ENCODE results near the gene PGAM2. TPM values are rescaled to one million over a fixed set of nuclear protein-coding genes. Genes with fewer than 3 reads are reported as not detected.
A peak's percentile ranks its signal among the peaks of the same experiment; 100 is the strongest.

Gene PGAM2
- total RNA-seq, 1 experiment from 2014 or later = 9.7 TPM

DNA sequence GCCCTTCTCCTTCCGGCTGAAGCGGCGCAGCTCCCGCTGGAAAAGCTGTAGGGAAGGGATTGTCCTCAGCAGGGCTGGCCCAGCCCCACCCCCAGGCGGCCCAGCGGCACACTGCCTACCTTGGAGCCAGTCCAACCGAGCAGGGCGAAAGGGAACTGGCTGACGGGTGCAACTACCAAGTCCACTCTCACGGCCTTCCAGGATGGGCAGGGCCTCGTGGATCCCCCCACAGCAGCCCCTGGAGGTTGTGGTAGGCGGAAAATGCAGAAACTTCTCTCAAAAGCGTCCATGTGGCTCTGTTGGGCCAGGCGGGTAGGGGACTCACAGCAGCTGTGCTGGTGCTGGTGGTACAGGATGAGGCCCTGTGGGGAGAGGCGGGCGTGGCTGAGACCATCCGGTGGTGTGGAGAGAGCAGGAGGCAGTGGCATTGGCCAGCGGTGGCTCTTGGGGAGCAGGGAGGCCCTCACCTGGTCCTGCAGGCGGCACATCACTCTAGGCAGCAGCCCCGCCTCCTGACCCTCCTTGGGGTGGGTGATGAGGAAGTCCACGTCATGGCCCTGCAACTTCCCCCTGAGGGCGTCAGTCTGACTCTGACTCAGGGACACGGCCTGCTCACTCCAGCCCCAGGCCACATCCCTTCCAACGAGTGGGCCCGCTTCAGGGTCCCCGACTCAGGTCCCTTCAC, 8.4 kb upstream of the PGAM2 start:
- Histone ChIP-seq H2AFZ (no peak overlapping the region), H3K79me2 (ENCODE audit: low read depth) (no peaks in the 10 kb centered on the region), H3K27me3 (ENCODE audit: insufficient read depth, low read depth) (no peaks in the 10 kb centered on the region), H3F3A (ENCODE audit: insufficient read depth, low read depth) (peaks cover 56% of the 10 kb centered on the region), H3K4me3 (peak overlapping the region; percentile 30; the same call in 1 of the 2 replicates), H3K9me3 (ENCODE audit: insufficient read depth, low read depth) (no peaks in the 10 kb centered on the region), H3K4me1 (replicated peaks; ENCODE audit: insufficient read depth) (peaks cover 47% of the 10 kb centered on the region), H3K27ac (peak overlapping the region; percentile 21), H3K9me2 (ENCODE audit: insufficient read depth) (no peaks in the 10 kb centered on the region), H4K20me1 (ENCODE audit: insufficient read depth) (peaks cover 3% of the 10 kb centered on the region; the same call in 1 of the 2 replicates), H3K4me2 (peak overlapping the region; percentile 69), H3K36me3 (ENCODE audit: low read depth) (peaks cover 30% of the 10 kb centered on the region)
- ChIA-PET POLR2A (ENCODE audit: unreplicated experiment) (interaction anchor here (0.6 to 0.7 kb wide), 5 partner anchors 8 to 81 kb away, joined by 3 to 11 read pairs (median 4); partner anchors contain the start of gene POLD2), CTCF (no interaction called here)
- intact Hi-C loops (cut with micrococcal nuclease; ENCODE audit: unreplicated experiment) = loop anchor here (1.0 to 2.0 kb wide), 2 partner anchors 29 to 49 kb away; partner anchors contain the start of genes DBNL and POLD2
- no peak for TF ChIP-seq EZH2 (IDR thresholded peaks at IDR 0.05; ENCODE audit: low read depth)
- peak; percentile 92 to 97 for DNase-seq
- no TSS peak for BruUV-seq (replicated peaks)

DNA sequence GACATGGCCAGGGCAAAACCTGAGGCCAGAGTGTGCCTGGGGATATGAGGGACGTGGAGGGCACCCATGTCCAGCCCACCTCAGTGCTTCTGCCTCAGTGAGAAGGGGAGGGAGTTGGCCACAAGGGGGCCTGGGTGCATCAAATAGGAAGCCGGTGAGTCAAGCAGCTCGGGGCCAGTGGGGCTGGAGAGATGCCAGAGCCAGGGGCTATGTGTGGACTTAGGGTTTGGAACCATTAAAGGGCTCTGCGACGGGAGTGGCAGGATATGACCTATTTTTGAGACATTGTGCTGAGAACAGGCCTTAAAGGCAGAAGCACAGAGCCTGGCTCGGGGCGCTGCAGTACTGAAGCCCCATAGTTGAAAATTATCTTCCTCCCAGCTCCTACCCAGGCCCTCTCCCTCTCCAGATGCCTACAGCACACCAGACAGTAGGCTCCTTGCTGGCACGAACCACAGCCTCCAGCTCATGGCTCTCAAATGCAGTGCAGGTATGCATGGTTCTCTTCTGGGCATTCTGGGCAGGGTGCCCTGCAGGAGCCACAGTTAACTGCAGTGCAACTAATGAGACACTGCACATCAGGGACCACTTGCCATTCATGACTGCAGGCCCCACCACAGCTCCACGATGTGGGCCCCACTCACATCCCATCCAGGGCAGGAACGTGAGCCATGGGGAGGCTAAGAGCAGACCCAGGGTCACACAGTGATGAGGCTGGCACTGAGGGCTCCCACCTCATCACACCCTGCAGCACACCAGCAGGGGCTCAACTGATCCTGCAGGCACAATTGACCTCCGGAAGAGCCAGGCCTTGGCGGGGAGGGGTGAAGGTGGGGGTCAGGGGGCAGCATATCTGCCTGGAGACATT, 7.2 kb upstream of the PGAM2 start:
- Histone ChIP-seq H3K27ac (peak overlapping the region; percentile 27), H3F3A (ENCODE audit: insufficient read depth, low read depth) (peaks cover 69% of the 10 kb centered on the region), H3K4me2 (peak overlapping the region; percentile 69), H3K79me2 (ENCODE audit: low read depth) (no peaks in the 10 kb centered on the region), H3K9me2 (ENCODE audit: insufficient read depth) (no peaks in the 10 kb centered on the region), H3K4me3 (peak overlapping the region; percentile 30; the same call in 1 of the 2 replicates), H3K9me3 (ENCODE audit: insufficient read depth, low read depth) (no peaks in the 10 kb centered on the region), H3K27me3 (ENCODE audit: insufficient read depth, low read depth) (no peaks in the 10 kb centered on the region), H3K36me3 (ENCODE audit: low read depth) (peaks cover 19% of the 10 kb centered on the region), H2AFZ (no peak overlapping the region), H4K20me1 (ENCODE audit: insufficient read depth) (peaks cover 6% of the 10 kb centered on the region; the same call in 1 of the 2 replicates), H3K4me1 (replicated peaks; ENCODE audit: insufficient read depth) (peaks cover 47% of the 10 kb centered on the region)
- ChIA-PET POLR2A (ENCODE audit: unreplicated experiment) (interaction anchor here (0.6 to 0.8 kb wide), 8 partner anchors 9 to 791 kb away, joined by 3 to 11 read pairs (median 4); partner anchors contain the start of gene POLD2), CTCF (interaction anchor here (0.6 to 1.3 kb wide), 4 partner anchors 51 to 405 kb away, joined by 3 to 6 read pairs (median 4); no protein-coding TSS in a partner anchor)
- BruUV-seq (replicated peaks) = no TSS peak
- DNase-seq = peak; percentile 94 to 96
- intact Hi-C loops (cut with micrococcal nuclease; ENCODE audit: unreplicated experiment) = loop anchor here (1.0 kb wide), 5 partner anchors 51 to 405 kb away; partner anchors contain the start of genes POLD2 and YKT6
- TF ChIP-seq, protein P1, sequence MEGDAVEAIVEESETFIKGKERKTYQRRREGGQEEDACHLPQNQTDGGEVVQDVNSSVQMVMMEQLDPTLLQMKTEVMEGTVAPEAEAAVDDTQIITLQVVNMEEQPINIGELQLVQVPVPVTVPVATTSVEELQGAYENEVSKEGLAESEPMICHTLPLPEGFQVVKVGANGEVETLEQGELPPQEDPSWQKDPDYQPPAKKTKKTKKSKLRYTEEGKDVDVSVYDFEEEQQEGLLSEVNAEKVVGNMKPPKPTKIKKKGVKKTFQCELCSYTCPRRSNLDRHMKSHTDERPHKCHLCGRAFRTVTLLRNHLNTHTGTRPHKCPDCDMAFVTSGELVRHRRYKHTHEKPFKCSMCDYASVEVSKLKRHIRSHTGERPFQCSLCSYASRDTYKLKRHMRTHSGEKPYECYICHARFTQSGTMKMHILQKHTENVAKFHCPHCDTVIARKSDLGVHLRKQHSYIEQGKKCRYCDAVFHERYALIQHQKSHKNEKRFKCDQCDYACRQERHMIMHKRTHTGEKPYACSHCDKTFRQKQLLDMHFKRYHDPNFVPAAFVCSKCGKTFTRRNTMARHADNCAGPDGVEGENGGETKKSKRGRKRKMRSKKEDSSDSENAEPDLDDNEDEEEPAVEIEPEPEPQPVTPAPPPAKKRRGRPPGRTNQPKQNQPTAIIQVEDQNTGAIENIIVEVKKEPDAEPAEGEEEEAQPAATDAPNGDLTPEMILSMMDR (conservative IDR thresholded peaks at IDR 0.05) = peak; percentile 93
- no peak for TF ChIP-seq EZH2 (IDR thresholded peaks at IDR 0.05; ENCODE audit: low read depth)

DNA sequence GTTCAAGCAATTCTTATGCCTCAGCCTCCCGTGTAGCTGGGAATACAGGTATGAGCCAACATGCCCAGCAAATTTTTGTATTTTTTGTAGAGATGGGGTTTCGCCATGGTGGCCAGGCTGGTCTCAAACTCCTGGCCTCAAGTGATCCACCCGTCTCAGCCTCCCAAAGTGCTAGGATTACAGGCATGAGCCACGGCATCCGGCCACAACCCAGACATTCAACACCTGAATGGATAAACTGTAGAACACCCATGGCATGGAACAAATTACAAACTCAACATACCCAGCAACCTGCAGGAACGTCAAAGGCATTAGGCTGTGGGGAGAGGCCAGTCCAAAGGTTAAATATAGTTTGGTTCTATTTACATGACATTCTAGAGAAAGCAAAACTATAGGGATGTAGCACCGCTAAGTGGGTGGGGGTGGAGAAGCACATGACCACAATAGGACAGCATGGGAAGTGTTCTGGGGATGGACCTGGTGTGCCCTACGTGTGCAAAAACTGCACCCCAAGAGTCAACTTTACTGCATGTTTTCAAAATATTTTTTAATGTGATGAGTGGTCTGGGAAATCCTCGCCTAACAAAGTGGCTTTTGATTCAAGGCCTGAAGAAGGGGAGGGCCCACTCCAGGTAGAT, 6.5 kb upstream of the PGAM2 start:
- no peak overlapping the region for H3K4me3 ChIP-seq
- H3K4me2 ChIP-seq = peak overlapping the region; percentile 69; the same call in 1 of the 2 replicates
- no TSS peak for BruUV-seq (replicated peaks)
- no peaks in the 10 kb centered on the region for H3K9me2 ChIP-seq (ENCODE audit: insufficient read depth)
- H3K79me2 ChIP-seq (ENCODE audit: low read depth) = no peaks in the 10 kb centered on the region
- no peaks in the 10 kb centered on the region for H3K9me3 ChIP-seq (ENCODE audit: insufficient read depth, low read depth)
- DNase-seq = no peak
- H3K27me3 ChIP-seq (ENCODE audit: insufficient read depth, low read depth) = no peaks in the 10 kb centered on the region
- peaks cover 47% of the 10 kb centered on the region for H3K4me1 ChIP-seq (replicated peaks; ENCODE audit: insufficient read depth)
- intact Hi-C loops (cut with micrococcal nuclease; ENCODE audit: unreplicated experiment) = loop anchor here (1.0 kb wide), 4 partner anchors 124 to 405 kb away; partner anchors contain the start of gene YKT6
- peaks cover 6% of the 10 kb centered on the region; the same call in 1 of the 2 replicates for H4K20me1 ChIP-seq (ENCODE audit: insufficient read depth)
- no peak overlapping the region for H3K27ac ChIP-seq
- TF ChIP-seq, protein P1 (conservative IDR thresholded peaks at IDR 0.05) = no peak
- TF ChIP-seq EZH2 (IDR thresholded peaks at IDR 0.05; ENCODE audit: low read depth) = no peak
- H2AFZ ChIP-seq = no peak overlapping the region
- H3F3A ChIP-seq (ENCODE audit: insufficient read depth, low read depth) = peaks cover 70% of the 10 kb centered on the region
- ChIA-PET POLR2A (ENCODE audit: unreplicated experiment) (interaction anchor here (0.6 to 0.8 kb wide), 4 partner anchors 8 to 928 kb away, joined by 3 to 7 read pairs (median 4); no protein-coding TSS in a partner anchor), CTCF (interaction anchor here (0.7 to 1.3 kb wide), 2 partner anchors 106 to 406 kb away, joined by 3 to 6 read pairs; no protein-coding TSS in a partner anchor)
- peaks cover 17% of the 10 kb centered on the region; the same call in 1 of the 2 replicates for H3K36me3 ChIP-seq (ENCODE audit: low read depth)
